Activated CD8-positive, alpha-beta memory T cell treated with anti-CD3 and anti-CD28 coated beads for 24 hours (primary cell): Measurements from ENCODE around the gene FDXR.

Experiments
- DNase-seq: peaks from one replicate; pipeline ENCODE4 v3.0.0-alpha.2; 2020

The FDXR gene

DNA sequence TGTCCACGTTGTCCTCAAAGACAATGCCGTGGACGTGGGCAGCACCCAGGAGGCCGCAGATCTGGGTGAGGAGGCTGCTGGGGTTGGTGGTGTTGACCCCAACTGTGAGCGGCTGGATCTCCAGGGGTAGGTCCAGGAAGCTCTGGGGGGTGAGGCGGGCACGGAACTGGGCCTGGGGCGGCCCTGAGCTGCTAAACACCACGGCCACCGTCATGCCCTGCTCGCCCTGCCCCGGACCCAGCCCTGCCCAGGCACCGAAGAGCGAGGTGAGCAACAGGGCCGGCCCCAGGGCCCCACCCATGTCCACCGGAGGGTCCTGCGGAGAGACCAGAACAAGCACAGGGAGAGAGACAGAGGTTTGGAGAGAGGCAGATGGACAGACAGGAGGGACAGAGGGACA, 18.0 kb downstream of the FDXR start:
- no peak for DNase-seq

GRCh38 chr17:74853669-74854068, 19.1 kb downstream of the FDXR start:
- no peak for DNase-seq

- no peak for DNase-seq
Measured at GRCh38 chr17:74853048-74853397, 19.8 kb downstream of the FDXR start.

DNA sequence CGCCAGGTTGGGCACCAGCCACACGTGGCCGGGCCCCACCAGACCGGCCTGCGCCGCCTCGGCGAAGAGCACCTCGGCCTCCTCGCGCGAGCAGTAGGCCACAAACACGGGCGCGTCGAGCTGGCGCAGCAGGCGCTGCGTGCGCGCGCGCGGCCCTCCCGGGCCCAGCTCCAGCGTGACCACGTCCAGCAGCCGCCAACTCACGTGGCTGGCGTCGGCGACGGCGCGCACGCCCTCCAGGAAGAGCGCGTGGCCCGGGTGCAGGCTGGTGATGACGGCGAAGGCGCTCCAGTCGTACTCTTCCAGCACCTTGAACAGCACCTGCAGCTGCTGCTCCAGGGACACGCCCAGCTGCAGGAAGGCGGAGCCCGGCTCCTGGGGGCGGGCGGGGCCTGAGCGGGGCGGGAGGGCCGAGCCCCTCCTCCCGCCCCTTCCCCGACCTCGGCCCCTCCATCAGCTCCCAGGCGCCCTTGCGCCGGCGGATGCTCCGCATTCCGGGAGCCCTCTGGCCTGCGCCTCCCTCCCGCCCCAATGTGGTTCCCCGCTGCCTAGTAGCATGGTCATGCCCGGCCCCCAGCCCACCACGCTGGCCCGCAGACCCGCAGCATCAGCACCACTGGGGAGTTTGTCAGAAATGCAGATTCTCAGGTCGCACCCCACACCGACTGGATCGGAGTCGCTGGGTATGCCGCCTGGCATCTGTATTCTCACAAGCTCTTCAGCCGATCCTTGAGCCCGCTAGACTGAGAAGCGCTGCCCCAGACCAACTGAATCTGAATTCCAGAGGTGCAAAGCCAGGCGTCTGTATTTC, 20.4 kb downstream of the FDXR start:
- peak; percentile 75 for DNase-seq

DNA sequence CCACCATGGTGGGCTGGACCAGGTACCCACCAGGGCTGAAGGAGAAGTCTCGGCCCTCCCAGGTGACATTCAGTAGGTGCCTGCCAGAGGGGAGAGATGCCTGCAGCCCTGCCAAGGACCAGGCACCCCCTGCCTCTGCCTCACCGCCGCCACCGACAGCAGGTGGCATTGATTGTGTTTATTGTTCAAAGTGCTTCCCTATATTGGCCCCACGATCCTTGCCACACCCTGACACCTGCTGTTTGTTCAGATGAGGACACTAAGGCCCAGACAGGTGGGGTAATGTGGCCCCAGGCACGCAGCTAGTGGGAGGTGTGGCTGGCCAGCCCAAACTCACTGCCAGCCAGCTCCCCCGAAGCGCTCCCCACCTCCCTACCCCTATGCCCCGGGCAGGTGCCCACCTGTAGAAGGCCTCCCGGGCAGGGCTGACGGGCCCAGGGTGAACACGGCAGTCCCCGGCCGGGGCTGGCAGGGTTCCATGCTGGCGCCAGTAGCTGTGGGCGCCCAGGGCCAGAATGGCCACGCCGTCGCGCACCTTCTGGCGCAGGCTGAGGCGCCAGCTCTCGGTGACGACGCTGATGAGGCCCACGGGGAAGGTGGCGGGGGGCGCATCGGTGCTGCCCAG, 21.1 kb downstream of the FDXR start:
- DNase-seq, result no peak

GRCh38 chr17:74850914-74851313, 21.9 kb downstream of the FDXR start:
- no peak for DNase-seq

GRCh38 chr17:74850310-74850709, 22.5 kb downstream of the FDXR start:
- DNase-seq, result no peak

- DNase-seq, result no peak
Measured at GRCh38 chr17:74848656-74849399, 24.0 kb downstream of the FDXR start.

DNA sequence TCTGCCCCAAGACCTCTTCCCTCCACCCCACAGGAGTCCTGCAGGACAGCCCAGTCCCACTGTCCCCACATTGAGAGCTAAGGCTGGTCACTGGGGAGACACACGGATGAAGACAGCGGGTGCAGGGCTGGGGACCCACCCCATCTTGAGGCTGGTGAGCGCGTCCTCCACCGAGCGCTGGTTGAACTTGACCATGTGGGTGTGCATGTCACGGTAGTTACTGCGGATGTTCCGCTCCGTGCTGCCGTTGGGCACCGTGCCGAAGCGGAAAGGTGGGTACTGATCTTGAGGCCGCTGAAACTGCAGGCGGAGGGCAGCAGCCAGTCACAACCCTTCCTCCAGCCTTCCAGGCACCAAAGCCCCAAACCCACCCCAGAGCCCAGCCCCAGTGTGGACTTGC, 26.2 kb downstream of the FDXR start:
- DNase-seq, result no peak

DNA sequence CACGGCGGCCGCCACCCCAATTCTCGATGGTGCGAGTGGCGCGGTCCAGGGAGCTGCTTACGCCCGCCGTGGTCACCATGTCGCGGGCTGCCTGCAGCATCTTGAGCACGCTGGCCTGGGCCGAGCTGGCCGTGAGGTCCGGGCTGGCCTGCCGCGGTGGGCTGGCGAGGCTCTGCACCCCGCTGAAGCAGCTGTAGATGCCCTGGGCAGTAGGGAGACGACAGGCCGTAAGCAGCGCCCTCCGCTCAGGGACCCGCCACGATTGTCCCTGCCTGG, 29.5 kb downstream of the FDXR start:
- no peak for DNase-seq

- no peak for DNase-seq
Measured at GRCh38 chr17:74842599-74843351, 30.0 kb downstream of the FDXR start.

DNA sequence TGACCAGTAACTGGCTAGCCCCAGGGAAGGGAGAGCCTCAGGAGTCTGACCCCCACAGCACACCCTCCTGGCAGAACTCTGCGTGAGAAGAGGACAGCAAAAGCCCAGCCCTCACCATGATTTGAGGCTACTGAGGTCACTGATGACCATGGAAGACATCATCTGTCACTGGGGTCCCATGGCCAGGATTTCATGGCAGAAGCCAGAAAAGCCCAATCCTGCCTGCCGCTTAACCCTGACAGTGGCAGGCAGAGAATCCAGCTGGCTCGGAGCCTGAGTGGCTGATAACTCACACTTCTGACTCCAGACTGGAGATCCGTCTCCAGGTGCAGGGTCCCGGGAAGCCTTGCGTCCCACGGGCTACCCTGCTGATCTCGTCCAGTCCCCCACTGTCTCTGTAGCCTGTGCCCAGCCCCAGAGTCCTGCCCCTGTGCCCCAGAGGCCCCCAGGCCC, 30.6 kb downstream of the FDXR start:
- DNase-seq, result no peak

DNA sequence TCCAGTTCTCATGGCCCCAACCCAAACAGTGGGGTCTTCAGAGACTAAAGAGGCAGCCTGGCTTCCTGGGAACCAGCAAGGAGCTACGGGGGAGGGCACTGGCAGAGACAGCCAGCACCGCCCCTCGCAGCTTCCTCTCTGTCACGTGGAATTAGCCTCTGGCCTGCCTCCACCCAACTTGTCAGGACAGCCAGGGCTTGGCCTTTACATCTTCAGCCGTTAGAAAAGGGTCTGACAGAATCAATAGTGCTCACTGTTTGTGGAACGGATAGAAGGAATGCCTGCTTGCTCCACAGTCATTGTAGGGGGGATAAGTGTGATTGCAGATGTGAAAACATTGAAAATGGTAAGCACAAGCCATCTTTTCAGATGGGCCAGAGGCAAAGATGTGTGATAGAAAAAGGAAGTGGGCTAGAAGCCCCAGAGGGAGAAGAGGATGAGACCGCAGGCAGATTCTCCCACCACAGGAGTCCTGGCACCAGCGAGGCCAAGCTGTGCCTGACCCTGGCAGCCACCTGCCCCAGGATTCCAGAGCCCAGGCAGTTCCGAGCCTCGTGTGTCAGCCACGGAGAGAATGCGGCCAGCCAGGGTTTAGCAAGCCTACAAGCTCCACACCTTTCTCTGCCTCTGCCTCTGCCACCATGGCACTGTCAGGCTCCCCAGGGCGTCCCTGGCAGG, 31.7 kb downstream of the FDXR start:
- no peak for DNase-seq

DNA sequence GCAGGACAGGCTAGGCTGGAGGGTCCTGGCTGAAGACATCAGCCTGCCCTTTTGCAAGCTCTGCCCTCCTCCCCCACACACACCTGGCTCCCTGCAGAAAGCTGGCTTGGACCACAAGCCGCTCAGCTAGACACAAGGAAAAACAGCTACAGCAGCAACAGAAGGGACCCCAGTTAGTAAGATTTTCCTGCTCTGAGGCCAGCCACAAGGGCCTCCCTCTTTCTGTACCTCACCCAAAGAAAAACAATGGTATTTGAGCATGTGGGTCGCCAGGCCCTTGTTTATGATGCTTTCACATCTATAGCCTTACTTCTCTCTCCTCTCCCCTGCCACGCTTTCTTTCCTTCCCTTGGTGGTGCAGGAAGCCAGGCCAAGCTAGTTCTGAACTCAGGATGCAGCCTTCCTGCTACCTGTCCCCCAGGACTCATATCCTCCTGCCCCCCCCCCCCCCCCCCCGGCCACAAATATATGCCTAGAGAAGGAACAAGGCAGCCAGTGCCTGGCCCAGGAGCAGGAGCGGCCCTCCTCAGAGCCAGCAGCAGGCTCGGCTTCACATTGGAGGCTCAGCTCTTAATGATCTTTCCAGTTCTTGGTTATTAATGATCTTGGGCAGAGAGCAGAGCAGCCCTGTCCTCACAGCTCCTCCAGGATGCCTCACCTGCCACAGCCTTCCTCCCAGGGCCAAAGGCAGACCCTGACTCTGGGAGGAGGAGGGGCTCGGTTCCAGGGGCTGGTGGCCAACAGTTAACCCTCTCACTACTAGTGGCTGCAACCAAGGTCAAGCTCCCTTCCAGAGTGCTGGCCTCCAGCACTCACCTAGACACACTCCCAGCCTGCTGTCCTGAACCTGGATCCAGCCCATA, 32.6 kb downstream of the FDXR start:
- DNase-seq, result no peak

- no peak for DNase-seq
Measured at GRCh38 chr17:74838274-74838673, 34.5 kb downstream of the FDXR start.

DNA sequence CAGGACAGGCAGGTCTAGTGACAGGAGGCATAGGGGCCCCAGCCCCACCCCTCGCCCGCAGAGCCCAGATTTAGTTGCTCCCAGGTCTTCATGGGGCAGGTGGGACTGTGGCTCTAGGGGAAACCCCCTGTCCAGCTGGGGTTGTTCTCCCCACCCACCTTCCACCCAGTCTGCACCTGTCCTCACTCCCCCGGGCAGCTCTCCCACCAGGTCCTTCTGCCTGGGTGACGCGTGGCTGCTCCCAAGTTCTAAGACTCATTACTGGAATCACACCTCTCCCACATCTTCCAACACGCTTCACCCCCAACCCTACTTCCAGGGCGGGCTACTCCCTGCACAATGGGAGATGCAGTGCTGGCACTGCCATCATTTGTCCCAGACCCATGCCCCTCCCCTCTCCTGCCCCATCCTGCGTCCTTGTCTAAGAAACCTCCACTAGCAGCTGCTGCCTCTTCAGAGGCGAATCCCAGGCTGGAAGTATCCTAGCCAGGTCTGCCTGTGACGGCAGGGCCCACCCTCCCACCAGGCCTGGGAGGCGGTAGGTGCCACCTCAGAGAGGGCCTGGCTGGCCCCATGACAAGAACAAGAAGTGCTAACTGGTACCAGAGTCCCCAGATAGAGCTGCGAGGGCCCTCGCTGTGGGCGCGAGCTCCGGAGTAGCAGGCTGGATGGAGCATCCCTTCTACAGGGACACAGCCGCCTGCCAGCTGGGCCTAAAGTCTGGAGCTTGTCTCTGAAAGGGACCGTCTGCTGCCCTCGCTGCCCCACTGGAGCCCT, 35.9 kb downstream of the FDXR start:
- no peak for DNase-seq

GRCh38 chr17:74836191-74836590, 36.6 kb downstream of the FDXR start:
- DNase-seq, result no peak

- DNase-seq, result no peak
Measured at GRCh38 chr17:74833501-74834377, 39.1 kb downstream of the FDXR start.

- DNase-seq, result no peak
Measured at GRCh38 chr17:74832421-74832820, 40.4 kb downstream of the FDXR start.
